Spleen (tissue), 7 donors: ENCODE measurements around the gene BRAT1.

Source experiments
- CTCF ChIP-seq, 11 experiments: fragments of 200-600 bp in 7 of 11; fragments of 450-650 bp in 4 of 11; sonication (generic) in 4 of 11; IDR thresholded peaks in 8 of 11; conservative IDR thresholded peaks in 3 of 11; 1 replicate in 7 of 11; 2 replicates in 4 of 11; pipeline versions ENCODE4 v1.4.0 to v1.8.0; 2016 to 2021; ENCODE audit warnings: antibody characterized with exemption in 11 of 11, inconsistent platforms in 4 of 11, mild to moderate bottlenecking in 1 of 11
- POLR2A ChIP-seq, 3 donors: fragments of 450-650 bp; IDR thresholded peaks; one replicate each; pipeline ENCODE4 v1.5.1; 2017; ENCODE audit warnings: antibody characterized with exemption in 3 of 3, mild to moderate bottlenecking in 1 of 3
- POLR2AphosphoS5 ChIP-seq, 3 donors: sonication (generic); formaldehyde crosslinking; IDR thresholded peaks; one replicate each; pipeline ENCODE4 v1.5.1; 2017; ENCODE audit warnings: antibody characterized with exemption in 3 of 3
- donor health status: DM: no; HTN: no; CAD: no; lungs with moderate emphysema.
- donor health status: DM: no; HTN: no; CAD: no.
- donor health status: DM: no; HTN: no; CAD: no.

GRCh38 chr7:2539031-2539911 is 16.1 kb downstream of the BRAT1 start:
- TF ChIP-seq CTCF (IDR thresholded peaks at IDR 0.05 in 8 of 11, conservative IDR thresholded peaks at IDR 0.05 in 3 of 11) (no peak), POLR2A (IDR thresholded peaks at IDR 0.05) (no peak), POLR2AphosphoS5 (IDR thresholded peaks at IDR 0.05) (peak in 1 of 3 donors; percentile 58)
